HK-2 (cell line): ENCODE measurements around the gene USP37.

Experiments
- DNase-seq: peaks from one replicate; pipeline ENCODE4 v3.0.0-alpha.2; 2018; ENCODE audit not compliant: unreplicated experiment

USP37 gene

GRCh38 chr2:218402911-218403411 is 165.2 kb downstream of the USP37 start:
- no peak for DNase-seq

GRCh38 chr2:218402491-218402901 is 165.7 kb downstream of the USP37 start:
- no peak for DNase-seq

GRCh38 chr2:218401890-218402289 is 166.3 kb downstream of the USP37 start:
- DNase-seq = no peak

GRCh38 chr2:218400930-218401881 is 166.9 kb downstream of the USP37 start:
- DNase-seq = no peak
